Common myeloid progenitor, CD34-positive (primary cell): ENCODE measurements around the gene EXOC3.

Experiments used
- CTCF ChIA-PET: fragments of 350-600 bp; sonication (Branson Sonifier 250); formaldehyde crosslinking; loops from one replicate; lab custom pipeline; 2021; ENCODE audit warnings: antibody characterized with exemption; lab: Charles Lee
- POLR2A ChIA-PET: fragments of 350-600 bp; sonication (Branson Sonifier 250); formaldehyde crosslinking; loops from one replicate; lab custom pipeline; 2021; ENCODE audit warnings: antibody characterized with exemption; lab: Charles Lee
- DNase-seq, 3 donors: peaks; one replicate each; pipeline versions ENCODE4 v3.0.0 to v3.0.0-alpha.2; 2013
- H3K27ac ChIP-seq, 2 experiments: 1 replicate in 1 of 2; 2 replicates in 1 of 2; pipeline ENCODE4 v1.7.0; 2013; ENCODE audit warnings: inconsistent platforms in 2 of 2, low read length in 2 of 2, mild to moderate bottlenecking in 2 of 2, low read depth in 1 of 2, moderate library complexity in 1 of 2; ENCODE audit not compliant: severe bottlenecking in 2 of 2, insufficient read depth in 1 of 2, poor library complexity in 1 of 2
- H3K27me3 ChIP-seq, 5 experiments: replicated peaks in 2 of 5; 1 replicate in 3 of 5; 2 replicates in 2 of 5; pipeline versions ENCODE4 v1.6.1 to v1.7.0; 2013; ENCODE audit warnings: low read length in 4 of 5, mild to moderate bottlenecking in 2 of 5, moderate library complexity in 2 of 5, inconsistent platforms in 1 of 5; ENCODE audit not compliant: insufficient read depth in 5 of 5, control insufficient read depth in 4 of 5
- H3K36me3 ChIP-seq, 4 experiments: 1 replicate in 2 of 4; 2 replicates in 2 of 4; pipeline versions ENCODE4 v1.6.1 to v1.7.0; 2013; ENCODE audit warnings: low read length in 3 of 4, control low read depth in 1 of 4, mild to moderate bottlenecking in 1 of 4; ENCODE audit not compliant: control insufficient read depth in 4 of 4, insufficient read depth in 4 of 4
- H3K4me1 ChIP-seq, 4 experiments: 1 replicate in 3 of 4; 2 replicates in 1 of 4; pipeline versions ENCODE4 v1.6.1 to v1.7.1; 2013; ENCODE audit warnings: low read length in 3 of 4, mild to moderate bottlenecking in 3 of 4, control low read depth in 1 of 4, inconsistent platforms in 1 of 4, moderate library complexity in 1 of 4; ENCODE audit not compliant: control insufficient read depth in 4 of 4, insufficient read depth in 4 of 4; ENCODE audit errors: control extremely low read depth in 1 of 4
- H3K4me3 ChIP-seq, 7 experiments: 1 replicate in 4 of 7; 2 replicates in 3 of 7; pipeline versions ENCODE4 v1.5.1 to v1.7.0; 2013; ENCODE audit warnings: mild to moderate bottlenecking in 7 of 7, low read length in 6 of 7, moderate library complexity in 6 of 7, inconsistent platforms in 2 of 7, low read depth in 2 of 7, control low read depth in 1 of 7; ENCODE audit not compliant: insufficient read depth in 4 of 7, control insufficient read depth in 1 of 7; ENCODE audit errors: extremely low read depth in 1 of 7
- H3K9me3 ChIP-seq, 5 experiments: 1 replicate in 4 of 5; 2 replicates in 1 of 5; pipeline versions ENCODE4 v1.6.1 to v1.7.1; 2013; ENCODE audit warnings: low read length in 4 of 5, mild to moderate bottlenecking in 2 of 5, inconsistent platforms in 1 of 5, low read depth in 1 of 5, moderate library complexity in 1 of 5; ENCODE audit not compliant: control insufficient read depth in 4 of 5, insufficient read depth in 2 of 5; ENCODE audit errors: control extremely low read depth in 1 of 5
- WGBS: methylation state at CpG from one replicate; pipeline ENCODE4 v1.1.5; 2013; ENCODE audit not compliant: insufficient coverage; 5-methylcytosine and 5-hydroxymethylcytosine counted together

Gene EXOC3

GRCh38 chr5:446066-446882 lies 3.3 kb downstream of the EXOC3 start:
- Histone ChIP-seq H3K27me3 (no peaks in the 10 kb centered on the region), H3K4me1 (peaks cover 0 to 53% (median 26%) of the 10 kb centered on the region in 4 experiments), H3K36me3 (peaks cover 18 to 53% (median 39%) of the 10 kb centered on the region in 4 experiments), H3K4me3 (no peak overlapping the region), H3K27ac (no peak overlapping the region), H3K9me3 (peaks cover 0 to 9% (median 4%) of the 10 kb centered on the region in 5 experiments)
- WGBS, result 90% methylated on average over 15 of the region's 19 CpGs
- DNase-seq, result no peak
- ChIA-PET CTCF (interaction anchor here (0.7 to 4.1 kb wide), 22 partner anchors 9 to 450 kb away, joined by 3 to 17 read pairs (median 4); partner anchors contain the start of genes BRD9 and TRIP13), POLR2A (interaction anchor here (0.6 to 1.0 kb wide), 3 partner anchors 30 to 129 kb away, joined by 3 to 6 read pairs (median 3); no protein-coding TSS in a partner anchor)

DNA sequence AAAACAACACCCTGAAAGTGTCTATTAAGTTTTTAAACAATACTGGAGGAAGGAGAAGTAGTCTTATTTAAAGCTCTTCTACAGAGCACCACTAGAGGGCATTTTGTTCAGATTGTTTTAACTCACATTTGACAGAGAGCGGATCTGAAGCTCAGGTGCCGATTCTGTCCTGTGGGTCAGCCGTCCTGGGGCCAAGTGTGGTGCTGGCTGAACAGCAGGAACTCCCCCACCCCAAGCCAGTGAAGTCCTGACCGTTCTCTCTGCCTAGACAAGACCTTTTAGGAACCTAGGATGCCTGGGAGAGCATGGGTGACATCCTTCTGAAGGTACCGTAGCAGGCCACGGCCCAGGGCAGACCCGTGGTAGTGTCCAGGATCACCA lies 3.9 kb downstream of the EXOC3 start:
- Histone ChIP-seq H3K27ac (no peak overlapping the region), H3K36me3 (peaks cover 24 to 59% (median 45%) of the 10 kb centered on the region in 4 experiments), H3K27me3 (no peaks in the 10 kb centered on the region), H3K4me1 (peaks cover 0 to 50% (median 26%) of the 10 kb centered on the region in 4 experiments), H3K4me3 (no peak overlapping the region), H3K9me3 (peaks cover 5 to 15% (median 9%) of the 10 kb centered on the region in 5 experiments)
- 58% methylated on average over 7 of the region's 7 CpGs for WGBS
- ChIA-PET POLR2A (interaction anchor here (0.6 to 1.0 kb wide), 3 partner anchors 29 to 130 kb away, joined by 3 to 6 read pairs (median 3); no protein-coding TSS in a partner anchor), CTCF (interaction anchor here (0.7 to 4.1 kb wide), 17 partner anchors 10 to 449 kb away, joined by 3 to 17 read pairs (median 4); partner anchors contain the start of genes BRD9 and TRIP13)
- peak; percentile 38 to 72 (median 66) for DNase-seq

GRCh38 chr5:447501-447900 lies 4.5 kb downstream of the EXOC3 start:
- peaks cover 29 to 65% (median 49%) of the 10 kb centered on the region in 4 experiments for H3K36me3 ChIP-seq
- H3K4me3 ChIP-seq, result no peak overlapping the region
- peaks cover 7 to 21% (median 15%) of the 10 kb centered on the region in 5 experiments for H3K9me3 ChIP-seq
- DNase-seq, result no peak
- no peaks in the 10 kb centered on the region for H3K27me3 ChIP-seq
- 95% methylated on average over 21 of the region's 21 CpGs for WGBS
- H3K27ac ChIP-seq, result no peak overlapping the region
- ChIA-PET CTCF (interaction anchor here (0.7 to 4.1 kb wide), 14 partner anchors 10 to 448 kb away, joined by 3 to 17 read pairs (median 4); partner anchors contain the start of genes BRD9 and TRIP13), POLR2A (no interaction called here)
- H3K4me1 ChIP-seq, result peaks cover 0 to 44% (median 20%) of the 10 kb centered on the region in 4 experiments

- H3K27ac ChIP-seq, result no peak overlapping the region
- ChIA-PET CTCF (interaction anchor here (1.0 to 4.1 kb wide), 7 partner anchors 9 to 132 kb away, joined by 3 to 14 read pairs (median 6); no protein-coding TSS in a partner anchor), POLR2A (no interaction called here)
- peak in 1 of 3 donors; percentile 23 for DNase-seq
- peaks cover 0 to 40% (median 16%) of the 10 kb centered on the region in 4 experiments for H3K4me1 ChIP-seq
- no peaks in the 10 kb centered on the region for H3K27me3 ChIP-seq
- H3K4me3 ChIP-seq, result no peak overlapping the region
- 84% methylated on average over 21 of the region's 21 CpGs for WGBS
- H3K36me3 ChIP-seq, result peaks cover 35 to 73% (median 56%) of the 10 kb centered on the region in 4 experiments
- peaks cover 7 to 28% (median 16%) of the 10 kb centered on the region in 5 experiments for H3K9me3 ChIP-seq
Observed at GRCh38 chr5:448061-448765, 5.2 kb downstream of the EXOC3 start.

DNA sequence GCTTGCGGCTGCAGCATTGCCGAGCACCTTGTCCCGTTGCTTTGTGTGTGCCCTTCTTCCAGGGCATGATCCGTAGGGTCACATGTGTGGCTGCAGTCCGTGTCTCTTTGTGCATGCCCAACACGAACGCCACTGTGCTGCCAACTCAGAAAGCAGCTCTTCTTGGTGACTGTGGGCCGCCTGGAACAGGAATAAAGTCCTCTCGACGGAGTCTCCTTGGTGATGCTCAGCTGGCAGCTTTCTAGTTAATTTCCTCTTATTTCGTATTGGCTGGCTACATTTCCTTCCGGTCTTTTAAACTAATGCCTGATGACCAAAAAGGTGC lies 5.8 kb downstream of the EXOC3 start:
- peaks cover 39 to 78% (median 61%) of the 10 kb centered on the region in 4 experiments for H3K36me3 ChIP-seq

GRCh38 chr5:449151-449550 lies 6.2 kb downstream of the EXOC3 start:
- peaks cover 0 to 31% (median 7%) of the 10 kb centered on the region in 4 experiments for H3K4me1 ChIP-seq
- WGBS, result 100% methylated on average over 3 of the region's 5 CpGs
- CTCF ChIA-PET, result interaction anchor here (1.0 to 1.3 kb wide), 2 partner anchors 17 to 31 kb away, joined by 3 read pairs; no protein-coding TSS in a partner anchor
- no peak overlapping the region for H3K4me3 ChIP-seq
- POLR2A ChIA-PET, result no interaction called here
- no peak for DNase-seq
- H3K36me3 ChIP-seq, result peaks cover 40 to 82% (median 65%) of the 10 kb centered on the region in 4 experiments
- H3K9me3 ChIP-seq, result peaks cover 7 to 28% (median 16%) of the 10 kb centered on the region in 5 experiments
- H3K27ac ChIP-seq, result no peak overlapping the region
- H3K27me3 ChIP-seq, result no peaks in the 10 kb centered on the region

More for the DNA sequence above, 5.8 kb downstream of the EXOC3 start:
- over 99% methylated on average over 12 of the region's 12 CpGs for WGBS
- peaks cover 7 to 28% (median 16%) of the 10 kb centered on the region in 5 experiments for H3K9me3 ChIP-seq
- no peaks in the 10 kb centered on the region for H3K27me3 ChIP-seq
- no peak overlapping the region for H3K27ac ChIP-seq
- H3K4me3 ChIP-seq, result no peak overlapping the region
- no peak for DNase-seq
- peaks cover 0 to 36% (median 12%) of the 10 kb centered on the region in 4 experiments for H3K4me1 ChIP-seq
- CTCF ChIA-PET, result interaction anchor here (1.0 to 1.3 kb wide), 3 partner anchors 18 to 32 kb away, joined by 3 to 6 read pairs (median 3); no protein-coding TSS in a partner anchor
- POLR2A ChIA-PET, result no interaction called here
